Measurements from ENCODE around the gene CYP46A1.

- TF ChIP-seq CTCF (IDR thresholded peaks at IDR 0.05) (peak; percentile 6), EZH2phosphoT487 (IDR thresholded peaks at IDR 0.05) (peak; percentile 41), EZH2 (IDR thresholded peaks at IDR 0.05) (peak; percentile 66)
Observed at GRCh38 chr14:99644723-99645544, 39.2 kb upstream of the CYP46A1 start, which contains the start of gene HHIPL1.

Measured in neural progenitor cell (in vitro differentiated cells).